ENCODE measurements around the gene GLRX2.

The GLRX2 gene

GRCh38 chr1:193105821-193106177 is 585 bp upstream of the GLRX2 start:
- no peak overlapping the region for H4K91ac ChIP-seq (ENCODE audit: low read depth, low read length, poor library complexity)
- H3K4me2 ChIP-seq (ENCODE audit: insufficient read depth, low read length, poor library complexity, severe bottlenecking), result peak overlapping the region; percentile 47
- H2AK5ac ChIP-seq (ENCODE audit: low read depth, low read length), result no peak overlapping the region
- H3K27me3 ChIP-seq (ENCODE audit: control insufficient read depth in 3 of 3, insufficient read depth in 3 of 3, low read depth in 1 of 3, low read length in 3 of 3), result no peaks in the 10 kb centered on the region
- no peaks in the 10 kb centered on the region for H3K4me1 ChIP-seq (ENCODE audit: control insufficient read depth in 2 of 2, insufficient read depth in 1 of 2, low read depth in 1 of 2, low read length in 2 of 2)
- no peaks in the 10 kb centered on the region for H3K79me1 ChIP-seq (ENCODE audit: low read depth, low read length)
- peak overlapping the region; percentile 73 to 87 for H3K4me3 ChIP-seq (ENCODE audit: low read length in 2 of 2)
- H3K9me3 ChIP-seq (replicated peaks in 1 of 2; ENCODE audit: control insufficient read depth in 2 of 2, insufficient read depth in 1 of 2, low read depth in 1 of 2, low read length in 2 of 2), result no peaks in the 10 kb centered on the region
- H2AFZ ChIP-seq (ENCODE audit: low read length), result peak overlapping the region; percentile 93
- no peak overlapping the region for H2BK120ac ChIP-seq (ENCODE audit: low read depth, low read length)
- WGBS, 2 donors (ENCODE audit: extremely low coverage in 2 of 2, insufficient read length in 2 of 2, insufficient replicate concordance in 1 of 2), result no CpG with 5 or more reads among the region's 4 CpGs
- no peak overlapping the region for H3K23ac ChIP-seq (ENCODE audit: low read depth, low read length, poor library complexity)
- no peak overlapping the region for H3K27ac ChIP-seq (replicated peaks; ENCODE audit: low read length)
- H4K8ac ChIP-seq (ENCODE audit: low read depth, low read length), result no peak overlapping the region
- no peak overlapping the region for H2BK5ac ChIP-seq (ENCODE audit: low read length)
- H3K18ac ChIP-seq (ENCODE audit: low read length), result no peak overlapping the region
- no peaks in the 10 kb centered on the region for H3K36me3 ChIP-seq (replicated peaks in 1 of 2; ENCODE audit: control insufficient read depth in 2 of 2, insufficient read depth in 2 of 2, low read length in 2 of 2)
- no peak overlapping the region for H3K14ac ChIP-seq (ENCODE audit: low read length)
- H3K9ac ChIP-seq (ENCODE audit: low read depth, low read length, poor library complexity), result no peak overlapping the region
- H3K4ac ChIP-seq (ENCODE audit: low read length), result no peak overlapping the region
- H2BK15ac ChIP-seq (ENCODE audit: low read length), result no peak overlapping the region
- H2BK12ac ChIP-seq (ENCODE audit: low read length), result no peak overlapping the region
- no peak for DNase-seq (ENCODE audit: low spot score)

- Histone ChIP-seq H3K18ac (ENCODE audit: low read length) (no peak overlapping the region), H2BK5ac (ENCODE audit: low read length) (no peak overlapping the region), H2BK120ac (ENCODE audit: low read depth, low read length) (no peak overlapping the region), H3K9me3 (replicated peaks in 1 of 2; ENCODE audit: control insufficient read depth in 2 of 2, insufficient read depth in 1 of 2, low read depth in 1 of 2, low read length in 2 of 2) (no peaks in the 10 kb centered on the region), H3K4me3 (ENCODE audit: low read length in 2 of 2) (peak overlapping the region; percentile 73 to 90), H3K27ac (replicated peaks; ENCODE audit: low read length) (peak overlapping the region; percentile 73), H3K4ac (ENCODE audit: low read length) (no peak overlapping the region), H4K8ac (ENCODE audit: low read depth, low read length) (no peak overlapping the region), H3K4me2 (ENCODE audit: insufficient read depth, low read length, poor library complexity, severe bottlenecking) (peak overlapping the region; percentile 84), H3K79me1 (ENCODE audit: low read depth, low read length) (no peaks in the 10 kb centered on the region), H2AFZ (ENCODE audit: low read length) (peak overlapping the region; percentile 93), H3K4me1 (ENCODE audit: control insufficient read depth in 2 of 2, insufficient read depth in 1 of 2, low read depth in 1 of 2, low read length in 2 of 2) (no peaks in the 10 kb centered on the region), H2BK12ac (ENCODE audit: low read length) (no peak overlapping the region), H2AK5ac (ENCODE audit: low read depth, low read length) (no peak overlapping the region), H2BK15ac (ENCODE audit: low read length) (no peak overlapping the region), H3K14ac (ENCODE audit: low read length) (no peak overlapping the region), H3K23ac (ENCODE audit: low read depth, low read length, poor library complexity) (peak overlapping the region; percentile 17), H3K36me3 (replicated peaks in 1 of 2; ENCODE audit: control insufficient read depth in 2 of 2, insufficient read depth in 2 of 2, low read length in 2 of 2) (peaks cover 0 to 13% of the 10 kb centered on the region in 2 donors), H3K9ac (ENCODE audit: low read depth, low read length, poor library complexity) (peak overlapping the region; percentile 71), H4K91ac (ENCODE audit: low read depth, low read length, poor library complexity) (no peak overlapping the region), H3K27me3 (ENCODE audit: control insufficient read depth in 3 of 3, insufficient read depth in 3 of 3, low read depth in 1 of 3, low read length in 3 of 3) (no peaks in the 10 kb centered on the region)
- no CpG with 5 or more reads among the region's 24 CpGs for WGBS, 2 donors (ENCODE audit: extremely low coverage in 2 of 2, insufficient read length in 2 of 2, insufficient replicate concordance in 1 of 2)
- DNase-seq (ENCODE audit: low spot score), result no peak
These were observed 710 bp downstream of the GLRX2 start for GRCh38 chr1:193104502-193104906.

- no peak overlapping the region for H2AK5ac ChIP-seq (ENCODE audit: low read depth, low read length)
- no peak overlapping the region for H2BK12ac ChIP-seq (ENCODE audit: low read length)
- H3K4me3 ChIP-seq (ENCODE audit: low read length in 2 of 2), result peak overlapping the region; percentile 73 to 90
- H3K23ac ChIP-seq (ENCODE audit: low read depth, low read length, poor library complexity), result no peak overlapping the region
- H3K79me1 ChIP-seq (ENCODE audit: low read depth, low read length), result no peaks in the 10 kb centered on the region
- H3K4me1 ChIP-seq (ENCODE audit: control insufficient read depth in 2 of 2, insufficient read depth in 1 of 2, low read depth in 1 of 2, low read length in 2 of 2), result no peaks in the 10 kb centered on the region
- no peak for DNase-seq (ENCODE audit: low spot score)
- no peak overlapping the region for H2BK5ac ChIP-seq (ENCODE audit: low read length)
- peak overlapping the region; percentile 84 for H3K4me2 ChIP-seq (ENCODE audit: insufficient read depth, low read length, poor library complexity, severe bottlenecking)
- no peak overlapping the region for H3K4ac ChIP-seq (ENCODE audit: low read length)
- H4K91ac ChIP-seq (ENCODE audit: low read depth, low read length, poor library complexity), result no peak overlapping the region
- H3K27ac ChIP-seq (replicated peaks; ENCODE audit: low read length), result no peak overlapping the region
- no peak overlapping the region for H2BK15ac ChIP-seq (ENCODE audit: low read length)
- H4K8ac ChIP-seq (ENCODE audit: low read depth, low read length), result no peak overlapping the region
- H2AFZ ChIP-seq (ENCODE audit: low read length), result peak overlapping the region; percentile 93
- H3K14ac ChIP-seq (ENCODE audit: low read length), result no peak overlapping the region
- H3K18ac ChIP-seq (ENCODE audit: low read length), result no peak overlapping the region
- H3K9me3 ChIP-seq (replicated peaks in 1 of 2; ENCODE audit: control insufficient read depth in 2 of 2, insufficient read depth in 1 of 2, low read depth in 1 of 2, low read length in 2 of 2), result no peaks in the 10 kb centered on the region
- no peak overlapping the region for H2BK120ac ChIP-seq (ENCODE audit: low read depth, low read length)
- H3K9ac ChIP-seq (ENCODE audit: low read depth, low read length, poor library complexity), result no peak overlapping the region
- H3K27me3 ChIP-seq (ENCODE audit: control insufficient read depth in 3 of 3, insufficient read depth in 3 of 3, low read depth in 1 of 3, low read length in 3 of 3), result no peaks in the 10 kb centered on the region
- no CpG with 5 or more reads among the region's 9 CpGs for WGBS, 2 donors (ENCODE audit: extremely low coverage in 2 of 2, insufficient read length in 2 of 2, insufficient replicate concordance in 1 of 2)
- H3K36me3 ChIP-seq (replicated peaks in 1 of 2; ENCODE audit: control insufficient read depth in 2 of 2, insufficient read depth in 2 of 2, low read length in 2 of 2), result peaks cover 0 to 18% of the 10 kb centered on the region in 2 donors
These were observed 1.3 kb downstream of the GLRX2 start for GRCh38 chr1:193103759-193104501.

- no peak overlapping the region for H4K91ac ChIP-seq (ENCODE audit: low read depth, low read length, poor library complexity)
- H2BK15ac ChIP-seq (ENCODE audit: low read length), result no peak overlapping the region
- H3K79me1 ChIP-seq (ENCODE audit: low read depth, low read length), result no peaks in the 10 kb centered on the region
- no peaks in the 10 kb centered on the region for H3K4me1 ChIP-seq (ENCODE audit: control insufficient read depth in 2 of 2, insufficient read depth in 1 of 2, low read depth in 1 of 2, low read length in 2 of 2)
- no peak overlapping the region for H3K4me2 ChIP-seq (ENCODE audit: insufficient read depth, low read length, poor library complexity, severe bottlenecking)
- no CpG with 5 or more reads among the region's 5 CpGs for WGBS, 2 donors (ENCODE audit: extremely low coverage in 2 of 2, insufficient read length in 2 of 2, insufficient replicate concordance in 1 of 2)
- no peak overlapping the region for H2AK5ac ChIP-seq (ENCODE audit: low read depth, low read length)
- H3K9me3 ChIP-seq (replicated peaks in 1 of 2; ENCODE audit: control insufficient read depth in 2 of 2, insufficient read depth in 1 of 2, low read depth in 1 of 2, low read length in 2 of 2), result no peaks in the 10 kb centered on the region
- H3K14ac ChIP-seq (ENCODE audit: low read length), result no peak overlapping the region
- no peak overlapping the region for H3K18ac ChIP-seq (ENCODE audit: low read length)
- H2BK5ac ChIP-seq (ENCODE audit: low read length), result no peak overlapping the region
- H3K27me3 ChIP-seq (ENCODE audit: control insufficient read depth in 3 of 3, insufficient read depth in 3 of 3, low read depth in 1 of 3, low read length in 3 of 3), result no peaks in the 10 kb centered on the region
- H3K27ac ChIP-seq (replicated peaks; ENCODE audit: low read length), result no peak overlapping the region
- no peak overlapping the region for H2BK12ac ChIP-seq (ENCODE audit: low read length)
- peaks cover 0 to 28% of the 10 kb centered on the region in 2 donors for H3K36me3 ChIP-seq (replicated peaks in 1 of 2; ENCODE audit: control insufficient read depth in 2 of 2, insufficient read depth in 2 of 2, low read length in 2 of 2)
- H3K4ac ChIP-seq (ENCODE audit: low read length), result no peak overlapping the region
- no peak overlapping the region for H3K23ac ChIP-seq (ENCODE audit: low read depth, low read length, poor library complexity)
- no peak overlapping the region for H3K4me3 ChIP-seq (ENCODE audit: low read length in 2 of 2)
- no peak overlapping the region for H2BK120ac ChIP-seq (ENCODE audit: low read depth, low read length)
- no peak overlapping the region for H3K9ac ChIP-seq (ENCODE audit: low read depth, low read length, poor library complexity)
- no peak for DNase-seq (ENCODE audit: low spot score)
- H2AFZ ChIP-seq (ENCODE audit: low read length), result no peak overlapping the region
- H4K8ac ChIP-seq (ENCODE audit: low read depth, low read length), result no peak overlapping the region
These were observed 2.6 kb downstream of the GLRX2 start for GRCh38 chr1:193102662-193103061.
